HG03060 (cell line): ENCODE measurements around the gene SLC15A4.
"Not testable (repeated sequence)": the region's sequence is repeated elsewhere in the genome, so short reads cannot be mapped to it uniquely, and the experiment has no call there.

Experiments used
- ATAC-seq: cut with Tn5 transposase; IDR thresholded peaks from one replicate; pipeline ENCODE4 v1.9.1; 2021; ENCODE audit warnings: low read depth, moderate number of reproducible peaks; ENCODE audit not compliant: unreplicated experiment

Gene SLC15A4

GRCh38 chr12:128846671-128847070, 22.9 kb upstream of the SLC15A4 start:
- not testable (repeated sequence) for ATAC-seq

DNA sequence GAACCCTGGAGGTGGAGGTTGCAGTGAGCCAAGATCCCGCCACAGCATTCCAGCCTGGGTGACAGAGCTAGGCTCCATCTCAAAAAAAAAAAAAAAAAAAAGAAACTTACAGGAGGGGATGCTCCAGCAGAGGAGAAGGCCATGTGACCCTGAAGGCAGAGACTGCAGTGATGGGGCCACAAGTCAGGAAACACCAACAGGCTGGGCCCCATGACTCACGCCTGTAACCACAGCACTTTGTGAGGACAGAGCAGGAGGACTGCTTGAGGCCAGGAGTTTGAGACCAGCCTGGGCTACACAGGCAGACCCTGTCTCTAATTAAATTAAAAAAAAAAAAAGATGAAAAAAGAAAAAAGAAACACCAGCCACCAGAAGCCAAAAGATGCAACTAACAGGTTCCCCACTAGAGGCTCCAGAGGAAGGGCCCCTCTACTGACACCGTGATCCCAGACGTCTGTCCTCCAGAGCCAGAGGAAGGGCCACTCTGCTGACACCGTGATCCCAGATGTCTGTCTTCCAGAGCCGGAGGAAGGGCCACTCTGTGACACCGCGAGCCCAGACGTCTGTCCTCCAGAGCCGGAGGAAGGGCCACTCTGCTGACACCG, 20.4 kb upstream of the SLC15A4 start:
- ATAC-seq = peak; percentile 37

GRCh38 chr12:128843538-128843937, 19.8 kb upstream of the SLC15A4 start:
- ATAC-seq = no peak

GRCh38 chr12:128842579-128842978, 18.8 kb upstream of the SLC15A4 start:
- ATAC-seq = no peak

- ATAC-seq = peak; percentile 64
Observed at GRCh38 chr12:128840862-128841468, 17.2 kb upstream of the SLC15A4 start.

GRCh38 chr12:128839885-128840284, 16.1 kb upstream of the SLC15A4 start:
- not testable (repeated sequence) for ATAC-seq

GRCh38 chr12:128833418-128833817, 9.7 kb upstream of the SLC15A4 start:
- ATAC-seq = no peak

DNA sequence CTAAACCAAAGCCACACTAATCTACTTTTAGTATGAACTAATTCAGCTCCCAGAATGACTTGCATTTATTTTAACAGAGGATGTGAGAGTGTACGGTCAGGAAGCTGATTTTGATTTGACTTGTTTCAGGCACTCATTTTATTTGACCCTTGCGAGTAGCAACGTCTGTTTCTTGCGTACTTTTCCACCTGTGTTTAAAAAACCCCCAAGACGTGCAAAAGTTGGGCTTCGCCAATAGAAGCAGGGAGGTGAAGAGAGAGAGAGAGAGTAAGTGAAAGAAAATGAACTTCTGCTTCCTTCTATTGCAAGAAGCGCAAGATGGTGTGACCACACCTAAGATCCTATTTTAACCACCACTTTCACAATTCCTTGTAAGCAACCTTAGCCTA, 6.7 kb upstream of the SLC15A4 start:
- peak; percentile 39 for ATAC-seq

DNA sequence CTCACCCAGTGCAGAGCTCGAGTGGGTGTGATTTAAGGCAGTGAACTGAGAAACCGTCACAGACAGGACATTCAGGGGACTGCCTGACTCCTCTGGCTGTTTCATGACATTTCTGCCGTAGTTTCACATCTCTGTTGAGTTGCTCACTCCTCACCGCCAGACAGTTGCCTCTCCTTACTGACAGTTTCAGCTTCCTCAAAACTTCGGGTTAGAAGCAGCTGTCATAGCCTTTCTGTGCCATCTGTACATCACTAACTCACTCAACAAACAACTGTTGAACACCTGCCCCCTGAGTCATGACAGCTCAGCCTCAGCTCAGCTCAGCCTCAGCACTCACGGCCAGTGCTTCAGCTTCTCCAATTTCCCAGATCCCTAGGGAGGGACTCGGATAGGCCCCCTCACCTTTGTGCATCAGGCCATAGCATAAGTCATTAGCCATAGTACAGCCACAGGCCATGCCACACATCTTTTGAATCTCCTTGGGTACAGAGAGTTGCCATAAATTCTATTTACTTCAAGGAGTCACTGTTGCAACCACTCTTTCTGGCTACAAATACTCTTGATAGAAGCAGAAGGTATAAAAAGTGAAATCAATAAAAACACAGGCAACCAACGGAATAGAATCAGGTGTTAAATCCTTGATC, 6.2 kb upstream of the SLC15A4 start:
- peak; percentile 84 for ATAC-seq

DNA sequence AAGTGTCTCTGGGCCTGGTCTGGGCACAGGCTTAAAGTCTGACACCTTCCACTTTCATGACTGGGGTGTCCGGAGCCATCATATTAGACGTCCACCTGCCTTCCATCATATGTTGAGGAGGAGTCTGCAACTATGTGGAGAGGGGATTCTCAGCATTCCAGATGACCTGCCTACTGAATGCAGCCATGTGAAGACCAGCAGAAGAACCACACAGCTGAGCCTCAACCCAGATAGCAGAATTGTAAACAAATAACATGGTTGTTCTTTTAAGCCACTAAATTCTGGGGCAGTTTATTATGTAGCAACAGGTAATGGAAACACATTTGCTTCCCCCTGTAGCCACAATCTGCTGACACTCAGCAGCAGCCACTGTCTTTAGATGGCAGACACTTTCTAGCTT, 4.0 kb upstream of the SLC15A4 start:
- ATAC-seq = no peak

- no peak for ATAC-seq
Observed at GRCh38 chr12:128825835-128826234, 2.1 kb upstream of the SLC15A4 start.

- peak; percentile 1 for ATAC-seq
Observed at GRCh38 chr12:128823216-128823915, 392 bp downstream of the SLC15A4 start.

DNA sequence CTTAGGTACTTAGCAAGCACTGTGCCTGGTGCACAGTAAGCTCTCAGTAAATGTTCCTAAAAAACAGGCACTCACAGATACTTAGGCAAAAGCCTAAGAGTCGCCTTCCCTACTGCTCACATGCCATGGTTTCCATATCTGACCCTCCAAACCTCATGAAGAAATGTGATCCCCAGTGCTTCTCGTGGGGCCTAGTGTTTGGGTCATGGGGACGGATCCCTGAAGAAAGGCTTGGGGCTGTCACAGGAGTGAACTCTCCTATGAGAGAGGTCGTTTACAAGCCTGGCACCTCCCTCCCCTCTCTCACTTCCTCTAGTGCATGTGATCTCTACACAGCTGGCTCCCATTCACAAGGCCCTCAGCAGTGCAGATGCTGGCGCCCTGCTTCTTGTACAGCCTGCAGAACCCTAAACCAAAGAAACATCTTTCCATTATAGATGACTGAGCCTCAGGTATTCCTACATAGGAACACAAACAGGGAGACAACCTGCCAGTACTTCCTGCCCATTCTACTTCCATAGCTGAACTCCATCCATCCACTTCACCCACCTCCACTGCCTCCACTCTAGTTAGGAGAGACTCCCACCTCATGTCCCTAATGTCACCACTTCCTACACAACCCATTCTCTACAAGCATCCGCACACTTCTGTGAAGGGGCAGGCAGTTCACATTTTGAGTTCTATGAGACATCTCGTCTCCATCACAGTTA, 2.9 kb downstream of the SLC15A4 start:
- peak; percentile 41 for ATAC-seq

GRCh38 chr12:128820253-128820652, 3.5 kb downstream of the SLC15A4 start:
- no peak for ATAC-seq

GRCh38 chr12:128819293-128820144, 4.2 kb downstream of the SLC15A4 start:
- no peak for ATAC-seq

GRCh38 chr12:128818065-128819022, 5.4 kb downstream of the SLC15A4 start:
- ATAC-seq = peak; percentile 20

- peak; percentile 30 for ATAC-seq
Observed at GRCh38 chr12:128817111-128818015, 6.4 kb downstream of the SLC15A4 start.

- ATAC-seq = no peak
Observed at GRCh38 chr12:128816643-128816920, 7.2 kb downstream of the SLC15A4 start.
